PC-9 (cell line): ENCODE measurements around the gene TMCO4. TPM values are rescaled to one million over a fixed set of nuclear protein-coding genes. Genes with fewer than 3 reads are reported as not detected.
"Not testable (repeated sequence)": the region's sequence is repeated elsewhere in the genome, so short reads cannot be mapped to it uniquely, and the experiment has no call there.

Source experiments
- BruUV-seq: library from RNA; stranded (reverse); fragments of 400-500 nt; replicated peaks from 2 replicates; lab custom pipeline; 2021; lab: Mats Ljungman, UMichigan
- CTCF ChIA-PET: fragments of 300-600 bp; sonication (Branson Sonifier 250); formaldehyde crosslinking; loops from one replicate; lab custom pipeline; 2022; ENCODE audit warnings: antibody characterized with exemption; lab: Charles Lee
- POLR2A ChIA-PET: fragments of 300-600 bp; sonication (Branson Sonifier 250); formaldehyde crosslinking; loops from one replicate; lab custom pipeline; 2022; ENCODE audit warnings: antibody characterized with exemption; ENCODE audit not compliant: unreplicated experiment; lab: Charles Lee
- DNase-seq, 2 experiments: peaks; one replicate each; pipeline versions ENCODE4 v3.0.0 to v3.0.0-alpha.2; 2015 to 2022; ENCODE audit warnings: mixed read lengths in 1 of 2
- H2AFZ ChIP-seq: fragments of 200-600 bp; sonication (generic); 2 replicates; pipeline ENCODE4 v1.8.1; 2017; ENCODE audit warnings: antibody characterized with exemption
- H3F3A ChIP-seq: fragments of 200-600 bp; sonication (generic); 2 replicates; pipeline ENCODE4 v1.8.1; 2017; ENCODE audit warnings: antibody characterized with exemption, mild to moderate bottlenecking, low read depth; ENCODE audit not compliant: insufficient read depth
- H3K27ac ChIP-seq: fragments of 200-600 bp; sonication (generic); 2 replicates; pipeline ENCODE4 v1.6.1; 2016; ENCODE audit warnings: mixed run types
- H3K27me3 ChIP-seq: fragments of 200-600 bp; sonication (generic); 2 replicates; pipeline ENCODE4 v1.6.1; 2016; ENCODE audit warnings: low read depth, mixed run types; ENCODE audit not compliant: insufficient read depth
- H3K36me3 ChIP-seq: fragments of 200-600 bp; sonication (generic); 2 replicates; pipeline ENCODE4 v1.6.1; 2016; ENCODE audit warnings: low read depth, mixed run types
- H3K4me1 ChIP-seq: fragments of 200-600 bp; sonication (generic); replicated peaks from 2 replicates; pipeline ENCODE4 v1.6.1; 2016; ENCODE audit warnings: mixed run types; ENCODE audit not compliant: insufficient read depth
- H3K4me2 ChIP-seq: fragments of 200-600 bp; sonication (generic); 2 replicates; pipeline ENCODE4 v1.6.1; 2017; ENCODE audit warnings: mixed run types
- H3K4me3 ChIP-seq: fragments of 200-600 bp; sonication (generic); 2 replicates; pipeline ENCODE4 v1.6.1; 2016; ENCODE audit warnings: mixed run types
- H3K79me2 ChIP-seq: fragments of 200-600 bp; sonication (generic); 2 replicates; pipeline ENCODE4 v1.6.1; 2017; ENCODE audit warnings: low read depth, mixed run types
- H3K9me2 ChIP-seq: fragments of 200-600 bp; sonication (generic); 2 replicates; pipeline ENCODE4 v1.8.1; 2017; ENCODE audit warnings: mild to moderate bottlenecking; ENCODE audit not compliant: insufficient read depth
- H3K9me3 ChIP-seq: fragments of 200-600 bp; sonication (generic); 2 replicates; pipeline ENCODE4 v1.8.1; 2016; ENCODE audit warnings: low read depth; ENCODE audit not compliant: insufficient read depth
- H4K20me1 ChIP-seq: fragments of 200-600 bp; sonication (generic); 2 replicates; pipeline ENCODE4 v1.8.1; 2017; ENCODE audit not compliant: insufficient read depth
- EZH2 ChIP-seq: fragments of 200-600 bp; sonication (generic); IDR thresholded peaks from 2 replicates; pipeline ENCODE4 v1.8.0; 2017; ENCODE audit warnings: antibody characterized with exemption, low read depth
- intact Hi-C: fragments of 100-400 bp; cut with micrococcal nuclease; formaldehyde crosslinking; loops from one replicate; pipeline ENCODE4 v1.10.0; 2022; ENCODE audit not compliant: unreplicated experiment
- total RNA-seq: library from RNA; stranded (reverse); gene quantifications from 2 replicates; pipeline ENCODE4 v1.2.3, GENCODE V29; 2021
- TF ChIP-seq, protein P1 (sequence below): fragments of 200-600 bp; sonication (generic); conservative IDR thresholded peaks from 2 replicates; pipeline ENCODE4 v1.6.1; 2017; ENCODE audit warnings: mixed run types, antibody characterized with exemption, mild to moderate bottlenecking, moderate library complexity

Gene TMCO4
- total RNA-seq, 1 experiment from 2014 or later: 22.6 TPM

DNA sequence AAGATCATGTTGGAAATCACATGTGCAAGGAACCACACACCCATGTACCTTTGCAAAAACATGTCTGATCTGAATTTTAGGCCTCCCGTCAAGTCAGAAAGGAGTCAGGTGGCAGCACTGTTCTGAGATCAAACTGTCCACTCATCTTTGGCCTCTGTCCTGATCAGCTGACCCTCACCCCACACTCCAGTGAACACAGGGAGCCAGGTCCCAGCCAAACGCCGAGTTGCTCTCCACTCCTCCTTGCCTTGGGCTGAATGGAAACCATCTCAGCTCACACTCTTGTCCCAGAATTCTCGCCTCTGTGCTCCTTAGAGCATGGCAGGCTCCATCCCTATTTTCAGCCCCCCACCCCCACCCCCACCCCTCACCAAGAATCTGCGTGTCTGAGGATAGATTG is 20.0 kb upstream of the TMCO4 start:
- no TSS peak for BruUV-seq
- Histone ChIP-seq H2AFZ (no peak overlapping the region), H4K20me1 (no peaks in the 10 kb centered on the region), H3K4me1 (no peaks in the 10 kb centered on the region), H3K27me3 (no peaks in the 10 kb centered on the region), H3F3A (no peaks in the 10 kb centered on the region), H3K27ac (no peak overlapping the region), H3K4me2 (no peak overlapping the region), H3K79me2 (no peaks in the 10 kb centered on the region), H3K9me3 (no peaks in the 10 kb centered on the region), H3K9me2 (no peaks in the 10 kb centered on the region), H3K4me3 (no peak overlapping the region), H3K36me3 (no peaks in the 10 kb centered on the region)
- CTCF ChIA-PET: no interaction called here
- POLR2A ChIA-PET: no interaction called here
- DNase-seq: no peak
- intact Hi-C loops: no loop called here
- TF ChIP-seq, protein P1, sequence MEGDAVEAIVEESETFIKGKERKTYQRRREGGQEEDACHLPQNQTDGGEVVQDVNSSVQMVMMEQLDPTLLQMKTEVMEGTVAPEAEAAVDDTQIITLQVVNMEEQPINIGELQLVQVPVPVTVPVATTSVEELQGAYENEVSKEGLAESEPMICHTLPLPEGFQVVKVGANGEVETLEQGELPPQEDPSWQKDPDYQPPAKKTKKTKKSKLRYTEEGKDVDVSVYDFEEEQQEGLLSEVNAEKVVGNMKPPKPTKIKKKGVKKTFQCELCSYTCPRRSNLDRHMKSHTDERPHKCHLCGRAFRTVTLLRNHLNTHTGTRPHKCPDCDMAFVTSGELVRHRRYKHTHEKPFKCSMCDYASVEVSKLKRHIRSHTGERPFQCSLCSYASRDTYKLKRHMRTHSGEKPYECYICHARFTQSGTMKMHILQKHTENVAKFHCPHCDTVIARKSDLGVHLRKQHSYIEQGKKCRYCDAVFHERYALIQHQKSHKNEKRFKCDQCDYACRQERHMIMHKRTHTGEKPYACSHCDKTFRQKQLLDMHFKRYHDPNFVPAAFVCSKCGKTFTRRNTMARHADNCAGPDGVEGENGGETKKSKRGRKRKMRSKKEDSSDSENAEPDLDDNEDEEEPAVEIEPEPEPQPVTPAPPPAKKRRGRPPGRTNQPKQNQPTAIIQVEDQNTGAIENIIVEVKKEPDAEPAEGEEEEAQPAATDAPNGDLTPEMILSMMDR: no peak
- TF ChIP-seq EZH2: no peak

DNA sequence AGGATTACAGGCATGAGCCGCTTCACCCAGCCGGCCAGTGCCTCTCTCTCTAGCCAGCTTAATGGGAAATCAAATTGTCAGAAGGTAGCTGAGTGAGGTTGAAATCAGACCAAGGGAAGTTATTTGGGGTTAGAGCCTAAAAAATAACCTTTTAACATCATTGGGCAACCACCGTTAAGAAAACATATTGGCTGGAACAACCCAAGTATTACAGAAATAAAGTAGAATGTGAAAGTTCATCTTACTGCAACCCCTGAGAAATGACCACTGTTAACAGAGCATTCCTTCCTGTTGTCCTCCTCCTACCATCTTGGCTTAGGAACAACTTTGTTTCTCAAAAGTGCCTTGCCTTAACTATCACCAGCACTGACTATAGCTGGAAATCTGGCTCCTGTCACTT is 18.6 kb upstream of the TMCO4 start:
- CTCF ChIA-PET: no interaction called here
- Histone ChIP-seq H3K79me2 (no peaks in the 10 kb centered on the region), H3K27me3 (no peaks in the 10 kb centered on the region), H3K27ac (no peak overlapping the region), H2AFZ (no peak overlapping the region), H4K20me1 (no peaks in the 10 kb centered on the region), H3K9me2 (no peaks in the 10 kb centered on the region), H3K9me3 (no peaks in the 10 kb centered on the region), H3K4me2 (no peak overlapping the region), H3K4me3 (no peak overlapping the region), H3K4me1 (no peaks in the 10 kb centered on the region), H3F3A (no peaks in the 10 kb centered on the region), H3K36me3 (no peaks in the 10 kb centered on the region)
- BruUV-seq: no TSS peak
- TF ChIP-seq EZH2: no peak
- no peak for DNase-seq
- POLR2A ChIA-PET: no interaction called here
- intact Hi-C loops: no loop called here

DNA sequence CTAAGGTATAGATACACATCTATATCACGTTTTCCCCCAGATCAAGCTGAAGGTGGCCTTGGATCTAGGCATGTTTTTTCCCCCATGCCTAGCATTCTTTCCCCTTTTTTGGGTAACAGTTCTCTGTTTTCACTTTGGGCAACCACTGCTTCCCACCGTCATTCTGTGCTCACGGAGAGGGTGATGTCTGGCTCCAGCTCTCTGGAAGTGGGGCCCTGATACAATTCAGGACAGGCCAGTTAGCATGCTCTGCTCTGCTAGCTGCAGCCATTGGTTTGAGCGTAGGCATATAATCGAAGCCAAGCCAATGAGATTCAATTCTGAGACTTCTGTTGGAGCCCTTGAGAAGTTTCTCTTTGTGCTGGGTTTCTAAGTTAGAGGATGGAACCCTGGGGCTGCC is 17.4 kb upstream of the TMCO4 start:
- Histone ChIP-seq H3K9me3 (no peaks in the 10 kb centered on the region), H4K20me1 (no peaks in the 10 kb centered on the region), H3K27ac (no peak overlapping the region), H3K79me2 (no peaks in the 10 kb centered on the region), H3K9me2 (no peaks in the 10 kb centered on the region), H3K4me2 (no peak overlapping the region), H3F3A (no peaks in the 10 kb centered on the region), H3K4me3 (no peak overlapping the region), H3K4me1 (no peaks in the 10 kb centered on the region), H3K36me3 (no peaks in the 10 kb centered on the region), H2AFZ (no peak overlapping the region), H3K27me3 (no peaks in the 10 kb centered on the region)
- CTCF ChIA-PET: no interaction called here
- TF ChIP-seq, protein P1: no peak
- TF ChIP-seq EZH2: no peak
- no peak for DNase-seq
- POLR2A ChIA-PET: no interaction called here
- intact Hi-C loops: no loop called here
- no TSS peak for BruUV-seq

DNA sequence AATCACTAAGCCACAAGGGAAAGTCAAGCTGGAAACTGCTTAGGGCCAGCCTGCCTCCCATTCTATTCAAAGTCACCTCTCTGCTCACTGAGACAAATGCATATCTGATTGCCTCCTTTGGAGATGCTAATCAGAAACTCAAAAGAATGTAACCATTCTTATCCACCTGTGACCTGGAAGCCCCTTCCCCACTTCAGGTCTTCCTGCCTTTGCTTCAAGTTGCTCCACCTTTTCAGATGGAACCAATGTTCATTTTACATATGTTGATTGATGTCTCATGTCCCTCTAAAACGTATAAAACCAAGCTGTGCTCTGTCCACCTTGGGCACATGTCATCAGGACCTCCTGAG is 17.0 kb upstream of the TMCO4 start:
- H3F3A ChIP-seq, H3K4me3 ChIP-seq, H3K79me2 ChIP-seq, H3K9me3 ChIP-seq, H4K20me1 ChIP-seq, CTCF ChIA-PET, H3K4me2 ChIP-seq, intact Hi-C loops, H3K36me3 ChIP-seq, BruUV-seq, H3K4me1 ChIP-seq, DNase-seq, H3K27me3 ChIP-seq, H3K27ac ChIP-seq, POLR2A ChIA-PET, H3K9me2 ChIP-seq, H2AFZ ChIP-seq: not testable (repeated sequence)
